DND-41 (cell line): ENCODE results near the gene MICOS13.

ENCODE experiments used
- CTCF ChIP-seq: IDR thresholded peaks from 2 replicates; pipeline ENCODE4 v1.5.1; 2012; ENCODE audit warnings: borderline replicate concordance, low read length, moderate library complexity, mild to moderate bottlenecking; ENCODE audit not compliant: poor library complexity, severe bottlenecking; ENCODE audit errors: extremely low read depth
- EZH2 ChIP-seq: IDR thresholded peaks from 3 replicates; pipeline ENCODE4 v1.6.1; 2012; ENCODE audit warnings: borderline replicate concordance, low read depth, mild to moderate bottlenecking, moderate library complexity, low read length, inconsistent platforms; ENCODE audit not compliant: severe bottlenecking

GRCh38 chr19:5718579-5719273 is 38.4 kb upstream of the MICOS13 start:
- no peak for TF ChIP-seq CTCF
- no peak for TF ChIP-seq EZH2
